Measurements from ENCODE around the gene ELL2. TPM values are rescaled to one million over a fixed set of nuclear protein-coding genes. Genes with fewer than 3 reads are reported as not detected.

Gene ELL2
- total and polyA plus RNA-seq, 2 of the 13 experiments (the other 11 are each of a cell fraction or from before 2014, with no cell fraction given) = 78.9 to 97.1 TPM

- Histone ChIP-seq H3K9ac (ENCODE audit: insufficient read depth, low read depth, low read length) (no peak overlapping the region), H3K36me3 (replicated peaks in 1 of 2; ENCODE audit: control insufficient read depth in 1 of 2, insufficient read depth in 2 of 2, low read length in 2 of 2) (no peaks in the 10 kb centered on the region), H3K27me3 (ENCODE audit: control insufficient read depth in 1 of 2, insufficient read depth in 2 of 2, low read length in 2 of 2) (no peaks in the 10 kb centered on the region), H3K9me3 (ENCODE audit: low read length) (no peaks in the 10 kb centered on the region), H3K79me2 (ENCODE audit: insufficient read depth, low read length) (no peaks in the 10 kb centered on the region), H3K4me3 (replicated peaks in 1 of 3; ENCODE audit: insufficient read depth in 1 of 3, low read depth in 2 of 3, low read length in 3 of 3) (no peak overlapping the region), H3K27ac (ENCODE audit: extremely low read length, insufficient read depth, low read length) (no peak overlapping the region), H2AFZ (ENCODE audit: low read length) (no peak overlapping the region), H3K4me2 (ENCODE audit: low read depth, low read length) (no peak overlapping the region), H3K4me1 (ENCODE audit: insufficient read depth, low read length) (peaks cover 71% of the 10 kb centered on the region), H4K20me1 (ENCODE audit: insufficient read depth, low read length) (no peaks in the 10 kb centered on the region)
- ATAC-seq (no peak), FAIRE-seq (no peak), DNase-seq (ENCODE audit: low spot score) (no peak)
- BruUV-seq (replicated peaks) = no TSS peak
- POLR2A ChIA-PET = interaction anchor here (1.0 to 2.7 kb wide), 2 partner anchors 9 to 11 kb away, joined by 5 to 12 read pairs; no protein-coding TSS in a partner anchor
- CTCF ChIA-PET (ENCODE audit: low intra/inter-chr PET ratio, low total read pairs) = no interaction called here
- in situ Hi-C loops (cut with HindIII; ENCODE audit: extremely low pct_ligation_motif_present, low pct_unique_long_range_greater_than_20kb) (no loop called here), intact Hi-C loops (cut with micrococcal nuclease; ENCODE audit: unreplicated experiment) (no loop called here)
- WGBS (ENCODE audit: low lambda C conversion rate) = 100% methylated on average over 4 of the region's 4 CpGs
- TF ChIP-seq CBFB (CRISPR knock-in tag; IDR thresholded peaks at IDR 0.05) (no peak), ZNF597 (CRISPR knock-in tag; IDR thresholded peaks at IDR 0.05) (no peak), ZSCAN25 (CRISPR knock-in tag; IDR thresholded peaks at IDR 0.05) (no peak), ZNF569 (CRISPR knock-in tag; IDR thresholded peaks at IDR 0.05; ENCODE audit: borderline replicate concordance) (no peak), ZSCAN21 (CRISPR knock-in tag; IDR thresholded peaks at IDR 0.05; ENCODE audit: borderline replicate concordance) (no peak), ZBTB20 (CRISPR knock-in tag; IDR thresholded peaks at IDR 0.05; ENCODE audit: borderline replicate concordance, low read depth) (no peak), ZNF557 (CRISPR knock-in tag; IDR thresholded peaks at IDR 0.05) (no peak), HNF4A (CRISPR knock-in tag; IDR thresholded peaks at IDR 0.05) (peak; percentile 67), KAT8 (CRISPR knock-in tag; IDR thresholded peaks at IDR 0.05) (no peak), ZNF761 (CRISPR knock-in tag; conservative IDR thresholded peaks at IDR 0.05) (no peak), CSRNP1 (CRISPR knock-in tag; IDR thresholded peaks at IDR 0.05) (no peak), MTF1 (CRISPR knock-in tag; IDR thresholded peaks at IDR 0.05) (no peak), ZMYM3 (CRISPR knock-in tag; IDR thresholded peaks at IDR 0.05) (peak; percentile 73), ZNF292 (CRISPR knock-in tag; IDR thresholded peaks at IDR 0.05; ENCODE audit: borderline replicate concordance, low read depth) (no peak), ZNF644 (CRISPR knock-in tag; IDR thresholded peaks at IDR 0.05; ENCODE audit: low read depth) (no peak), ZNF768 (CRISPR knock-in tag; IDR thresholded peaks at IDR 0.05) (peak; percentile 71; the same call in 1 of the 2 replicates), ZNF629 (CRISPR knock-in tag; conservative IDR thresholded peaks at IDR 0.05) (peak; percentile 39; the same call in 1 of the 2 replicates), ZNF615 (CRISPR knock-in tag; IDR thresholded peaks at IDR 0.05; ENCODE audit: borderline replicate concordance) (no peak)
- TF ChIP-seq, protein P1, sequence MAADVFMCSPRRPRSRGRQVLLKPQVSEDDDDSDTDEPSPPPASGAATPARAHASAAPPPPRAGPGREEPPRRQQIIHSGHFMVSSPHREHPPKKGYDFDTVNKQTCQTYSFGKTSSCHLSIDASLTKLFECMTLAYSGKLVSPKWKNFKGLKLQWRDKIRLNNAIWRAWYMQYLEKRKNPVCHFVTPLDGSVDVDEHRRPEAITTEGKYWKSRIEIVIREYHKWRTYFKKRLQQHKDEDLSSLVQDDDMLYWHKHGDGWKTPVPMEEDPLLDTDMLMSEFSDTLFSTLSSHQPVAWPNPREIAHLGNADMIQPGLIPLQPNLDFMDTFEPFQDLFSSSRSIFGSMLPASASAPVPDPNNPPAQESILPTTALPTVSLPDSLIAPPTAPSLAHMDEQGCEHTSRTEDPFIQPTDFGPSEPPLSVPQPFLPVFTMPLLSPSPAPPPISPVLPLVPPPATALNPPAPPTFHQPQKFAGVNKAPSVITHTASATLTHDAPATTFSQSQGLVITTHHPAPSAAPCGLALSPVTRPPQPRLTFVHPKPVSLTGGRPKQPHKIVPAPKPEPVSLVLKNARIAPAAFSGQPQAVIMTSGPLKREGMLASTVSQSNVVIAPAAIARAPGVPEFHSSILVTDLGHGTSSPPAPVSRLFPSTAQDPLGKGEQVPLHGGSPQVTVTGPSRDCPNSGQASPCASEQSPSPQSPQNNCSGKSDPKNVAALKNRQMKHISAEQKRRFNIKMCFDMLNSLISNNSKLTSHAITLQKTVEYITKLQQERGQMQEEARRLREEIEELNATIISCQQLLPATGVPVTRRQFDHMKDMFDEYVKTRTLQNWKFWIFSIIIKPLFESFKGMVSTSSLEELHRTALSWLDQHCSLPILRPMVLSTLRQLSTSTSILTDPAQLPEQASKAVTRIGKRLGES (CRISPR knock-in tag; IDR thresholded peaks at IDR 0.05; ENCODE audit: borderline replicate concordance) = no peak
Measured at GRCh38 chr5:95873351-95873750, 88.3 kb downstream of the ELL2 start.

Data from HepG2 (cell line).